Measurements from ENCODE around the gene CACNB2. TPM values are rescaled to one million over a fixed set of nuclear protein-coding genes. Genes with fewer than 3 reads are reported as not detected.
"Not testable (repeated sequence)": the region's sequence is repeated elsewhere in the genome, so short reads cannot be mapped to it uniquely, and the experiment has no call there.

The CACNB2 gene
- total RNA-seq, 1 donor from 2014 or later: 2.2 TPM

GRCh38 chr10:18577823-18578685 lies 437.8 kb downstream of the CACNB2 start:
- Mint-ChIP-seq H3K4me3 (no peak overlapping the region), H3K9me3 (peaks cover 22% of the 10 kb centered on the region), H3K27ac (ENCODE audit: unreplicated experiment) (no peak overlapping the region), H3K36me3 (ENCODE audit: low read depth) (peaks cover 64% of the 10 kb centered on the region), H3K4me1 (no peaks in the 10 kb centered on the region), H3K27me3 (ENCODE audit: low read depth) (no peaks in the 10 kb centered on the region)
- TF ChIP-seq CTCF (conservative IDR thresholded peaks at IDR 0.05): no peak
- DNase-seq (ENCODE audit: low read depth, low spot score): no peak

GRCh38 chr10:18582803-18583202 lies 442.6 kb downstream of the CACNB2 start:
- H3K9me3 Mint-ChIP-seq: peaks cover 6% of the 10 kb centered on the region
- H3K27ac Mint-ChIP-seq (ENCODE audit: unreplicated experiment): no peak overlapping the region
- no peak for TF ChIP-seq CTCF (conservative IDR thresholded peaks at IDR 0.05)
- no peak for DNase-seq (ENCODE audit: low read depth, low spot score)
- no peaks in the 10 kb centered on the region for H3K4me1 Mint-ChIP-seq
- H3K36me3 Mint-ChIP-seq (ENCODE audit: low read depth): peaks cover 71% of the 10 kb centered on the region
- H3K4me3 Mint-ChIP-seq: no peak overlapping the region
- H3K27me3 Mint-ChIP-seq (ENCODE audit: low read depth): no peaks in the 10 kb centered on the region

- Mint-ChIP-seq H3K36me3 (ENCODE audit: low read depth) (peaks cover 67% of the 10 kb centered on the region), H3K4me3 (no peak overlapping the region), H3K27ac (ENCODE audit: unreplicated experiment) (peak overlapping the region; percentile 40), H3K4me1 (no peaks in the 10 kb centered on the region), H3K27me3 (ENCODE audit: low read depth) (no peaks in the 10 kb centered on the region), H3K9me3 (peaks cover 4% of the 10 kb centered on the region)
- no peak for DNase-seq (ENCODE audit: low read depth, low spot score)
- TF ChIP-seq CTCF (conservative IDR thresholded peaks at IDR 0.05): peak; percentile 57
These were observed 443.5 kb downstream of the CACNB2 start for GRCh38 chr10:18583575-18584270.

- H3K36me3 Mint-ChIP-seq (ENCODE audit: low read depth): peaks cover 74% of the 10 kb centered on the region
- H3K4me1 Mint-ChIP-seq; H3K27ac Mint-ChIP-seq (ENCODE audit: unreplicated experiment); H3K27me3 Mint-ChIP-seq (ENCODE audit: low read depth); H3K4me3 Mint-ChIP-seq; DNase-seq (ENCODE audit: low read depth, low spot score): not testable (repeated sequence)
- peaks cover 21% of the 10 kb centered on the region for H3K9me3 Mint-ChIP-seq
These were observed 446.4 kb downstream of the CACNB2 start for GRCh38 chr10:18586637-18587036.

GRCh38 chr10:18591141-18591540 lies 450.9 kb downstream of the CACNB2 start:
- Mint-ChIP-seq H3K36me3 (ENCODE audit: low read depth) (peaks cover 64% of the 10 kb centered on the region), H3K9me3 (peaks cover 22% of the 10 kb centered on the region)
- not testable (repeated sequence) for H3K27ac Mint-ChIP-seq (ENCODE audit: unreplicated experiment); DNase-seq (ENCODE audit: low read depth, low spot score); H3K4me3 Mint-ChIP-seq; H3K27me3 Mint-ChIP-seq (ENCODE audit: low read depth); H3K4me1 Mint-ChIP-seq

Other genes with a start within 250 kb of the CACNB2 start
- gene SLC39A12, start 188.5 kb upstream of the CACNB2 start, total RNA-seq: not detected in 2 replicates